K562 (cell line): ENCODE data around the gene CEMIP. TPM values are rescaled to one million over a fixed set of nuclear protein-coding genes. Genes with fewer than 3 reads are reported as not detected.

Source experiments
- ATF6 ChIP-seq: sonication (generic); formaldehyde crosslinking; IDR thresholded peaks from 2 replicates; pipeline ENCODE4 v1.4.0; 2020; ENCODE audit warnings: mild to moderate bottlenecking, missing genetic modification reagents
- CEBPG ChIP-seq, 3 experiments: fragments of 200-800 bp in 1 of 3; sonication (Bioruptor generic) in 1 of 3; sonication (generic) in 1 of 3; formaldehyde crosslinking in 1 of 3; IDR thresholded peaks in 2 of 3; conservative IDR thresholded peaks in 1 of 3; 2 replicates each; pipeline versions ENCODE4 v1.6.1 to v1.8.0; 2016 to 2022; ENCODE audit warnings: missing compliant biosample characterization in 2 of 3, missing genetic modification characterization in 2 of 3, mild to moderate bottlenecking in 1 of 3, missing genetic modification reagents in 1 of 3
- RNF219 ChIP-seq: fragments of 250-450 bp; sonication (Bioruptor Pico); IDR thresholded peaks from 2 replicates; pipeline ENCODE4 v1.5.0; 2022; ENCODE audit warnings: mild to moderate bottlenecking
- ZNF444 ChIP-seq: fragments of 250-450 bp; sonication (Bioruptor Pico); IDR thresholded peaks from 2 replicates; pipeline ENCODE4 v1.4.0; 2020; ENCODE audit warnings: mild to moderate bottlenecking, moderate library complexity
- ZNF695 ChIP-seq: fragments of 450-650 bp; formaldehyde crosslinking; IDR thresholded peaks from 2 replicates; pipeline ENCODE4 v1.4.0; 2020; ENCODE audit warnings: mild to moderate bottlenecking, moderate library complexity
- polyA plus RNA-seq, 8 experiments: library from polyadenylated mRNA; depleted of rRNA in 4 of 8; stranded (reverse) in 5 of 8; unstranded in 3 of 8; fragments of >200 nt; fragmentation: Nextera tagmentation in 2 of 8; fragmentation: Illumina TruSeq in 1 of 8; extraction: Ambion mirVana in 2 of 8; extraction: Trizol in 1 of 8; gene quantifications; 2 replicates each; pipeline versions ENCODE4 v1.2.1 to v1.2.3, GENCODE V29; 2011 to 2014; ENCODE audit warnings: inconsistent platforms in 1 of 8, missing spikeins in 1 of 8
- total RNA-seq, 7 experiments: library from RNA; depleted of rRNA in 6 of 7; stranded (reverse); fragments of >200 nt in 6 of 7; fragmentation: Illumina TruSeq in 2 of 7; extraction: Trizol in 2 of 7; gene quantifications; 2 replicates each; pipeline versions ENCODE4 v1.2.1 to v1.2.3, GENCODE V29; 2011 to 2021; ENCODE audit warnings: low replicate concordance in 1 of 7

CEMIP gene
- total and polyA plus RNA-seq, 9 of the 15 experiments (the other 6 are each of a cell fraction or from before 2014, with no cell fraction given) = 0.33 TPM; not detected in 8

- TF ChIP-seq CEBPG (CRISPR knock-in tag; IDR thresholded peaks at IDR 0.05) = no peak
- TF ChIP-seq CEBPG (tag; conservative IDR thresholded peaks at IDR 0.05 in 1 of 2, IDR thresholded peaks at IDR 0.05 in 1 of 2) = peak; percentile 51 to 72; a peak in 3 of 4 replicates
- no peak for TF ChIP-seq RNF219
- no peak for TF ChIP-seq ZNF695 (CRISPR knock-in tag)
- TF ChIP-seq ATF6 (CRISPR knock-in tag) = no peak
- TF ChIP-seq ZNF444 (CRISPR knock-in tag) = no peak
These were observed 118.9 kb downstream of the CEMIP start (continued) for GRCh38 chr15:80898040-80898439.
